RWPE2 (cell line): ENCODE results near the gene MPHOSPH9.

Experiments used
- ATAC-seq: fragments of 200-7000 bp; cut with Tn5 transposase; 3 replicates; pipeline ENCODE4 v1.9.1; 2021; ENCODE audit warnings: low read depth
- DNase-seq: peaks from one replicate; pipeline ENCODE4 v3.0.0-alpha.2; 2020; ENCODE audit warnings: low spot score
- H3K27ac ChIP-seq: fragments of 450-650 bp; 2 replicates; pipeline ENCODE4 v1.5.1; 2017; ENCODE audit warnings: mild to moderate bottlenecking; ENCODE audit not compliant: poor library complexity, severe bottlenecking
- H3K27me3 ChIP-seq: fragments of 250-450 bp; sonication (Bioruptor Pico); 2 replicates; pipeline ENCODE4 v1.5.1; 2021; ENCODE audit warnings: mild to moderate bottlenecking, moderate library complexity; ENCODE audit not compliant: insufficient read depth, poor library complexity, severe bottlenecking
- H3K36me3 ChIP-seq: fragments of 250-450 bp; sonication (Bioruptor Pico); 2 replicates; pipeline ENCODE4 v1.5.1; 2020; ENCODE audit warnings: low read depth, mild to moderate bottlenecking, moderate library complexity
- H3K4me1 ChIP-seq: fragments of 250-450 bp; sonication (Bioruptor Pico); 2 replicates; pipeline ENCODE4 v1.5.1; 2021; ENCODE audit warnings: mild to moderate bottlenecking, moderate library complexity; ENCODE audit not compliant: insufficient read depth, poor library complexity, severe bottlenecking
- H3K4me3 ChIP-seq: fragments of 250-450 bp; sonication (Bioruptor Pico); 2 replicates; pipeline ENCODE4 v1.5.1; 2021; ENCODE audit warnings: mild to moderate bottlenecking, moderate library complexity; ENCODE audit not compliant: severe bottlenecking
- H3K9me3 ChIP-seq: fragments of 250-450 bp; sonication (Bioruptor Pico); 2 replicates; pipeline ENCODE4 v1.5.1; 2021; ENCODE audit warnings: mild to moderate bottlenecking, moderate library complexity; ENCODE audit not compliant: severe bottlenecking
- CTCF ChIP-seq: fragments of 450-650 bp; IDR thresholded peaks from one replicate; pipeline ENCODE4 v1.5.1; 2017; ENCODE audit warnings: mild to moderate bottlenecking, moderate library complexity; ENCODE audit not compliant: poor library complexity, severe bottlenecking

The MPHOSPH9 gene

GRCh38 chr12:123111498-123112165 is 121.3 kb downstream of the MPHOSPH9 start:
- Histone ChIP-seq H3K27me3 (no peaks in the 10 kb centered on the region), H3K4me1 (peaks cover 15% of the 10 kb centered on the region), H3K9me3 (no peaks in the 10 kb centered on the region), H3K27ac (no peak overlapping the region), H3K4me3 (no peak overlapping the region), H3K36me3 (no peaks in the 10 kb centered on the region)
- no peak for DNase-seq
- no peak for TF ChIP-seq CTCF
- ATAC-seq: no peak

GRCh38 chr12:123109319-123109772 is 123.6 kb downstream of the MPHOSPH9 start:
- no peaks in the 10 kb centered on the region for H3K36me3 ChIP-seq
- ATAC-seq: no peak
- no peaks in the 10 kb centered on the region for H3K27me3 ChIP-seq
- no peak overlapping the region for H3K27ac ChIP-seq
- no peak for TF ChIP-seq CTCF
- peaks cover 7% of the 10 kb centered on the region for H3K4me1 ChIP-seq
- H3K9me3 ChIP-seq: no peaks in the 10 kb centered on the region
- H3K4me3 ChIP-seq: no peak overlapping the region
- DNase-seq: no peak

- Histone ChIP-seq H3K27ac (no peak overlapping the region), H3K4me3 (no peak overlapping the region), H3K9me3 (no peaks in the 10 kb centered on the region), H3K27me3 (no peaks in the 10 kb centered on the region), H3K4me1 (peaks cover 7% of the 10 kb centered on the region), H3K36me3 (no peaks in the 10 kb centered on the region)
- ATAC-seq (no peak), DNase-seq (no peak)
- no peak for TF ChIP-seq CTCF
Observed at GRCh38 chr12:123108682-123109066, 124.3 kb downstream of the MPHOSPH9 start.

- Histone ChIP-seq H3K4me3 (no peak overlapping the region), H3K27me3 (no peaks in the 10 kb centered on the region), H3K4me1 (peaks cover 7% of the 10 kb centered on the region), H3K9me3 (no peaks in the 10 kb centered on the region), H3K36me3 (no peaks in the 10 kb centered on the region), H3K27ac (no peak overlapping the region)
- no peak for DNase-seq
- TF ChIP-seq CTCF: no peak
- ATAC-seq: no peak
Observed at GRCh38 chr12:123107926-123108681, 124.8 kb downstream of the MPHOSPH9 start.
